ENCODE results near the gene ZBTB25. TPM values are rescaled to one million over a fixed set of nuclear protein-coding genes. Genes with fewer than 3 reads are reported as not detected.

ZBTB25 gene
- total and polyA plus RNA-seq, 4 donors = 13.3 to 18.2 (median 16.3) TPM

DNA sequence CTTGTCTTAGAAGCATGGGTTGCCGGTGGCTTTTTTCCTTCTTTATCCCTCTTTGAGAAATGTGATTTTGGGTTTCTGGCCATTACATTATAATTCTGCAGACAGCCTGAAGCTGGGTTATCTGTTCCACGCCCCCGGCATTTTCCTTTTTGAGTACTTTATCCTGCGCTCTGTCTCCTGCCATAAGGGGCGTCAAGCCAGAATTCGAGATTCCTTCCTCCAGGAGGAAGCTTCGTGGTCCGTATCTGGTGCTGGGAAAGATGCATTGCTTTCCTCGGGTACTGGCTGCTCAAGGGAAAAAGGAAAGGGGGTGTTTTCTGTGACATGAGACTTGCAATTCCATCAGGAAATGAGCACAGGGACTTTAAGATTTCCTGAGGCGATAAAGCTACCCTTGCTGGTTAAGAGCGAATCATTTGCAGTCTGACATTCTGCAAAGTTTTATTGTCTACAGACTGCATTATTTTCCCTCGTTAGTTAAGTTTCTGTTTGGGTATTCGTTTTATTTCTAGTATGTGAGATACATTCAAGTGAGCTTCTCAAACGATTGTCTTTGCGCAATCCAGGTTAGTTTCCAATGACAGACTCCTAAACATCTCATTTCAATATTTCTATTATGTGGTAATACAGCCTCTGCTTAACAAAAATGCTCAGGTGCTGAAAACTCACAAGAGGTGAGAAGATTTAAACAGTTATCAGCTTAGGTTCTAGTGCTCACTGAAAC is 37.6 kb downstream of the ZBTB25 start:
- 1% methylated on average over 7 of the region's 15 CpGs for WGBS (ENCODE audit: insufficient coverage)
- Histone ChIP-seq H3K36me3 (ENCODE audit: control insufficient read depth, insufficient read depth, low read length) (no peaks in the 10 kb centered on the region), H3K4me1 (ENCODE audit: control insufficient read depth, insufficient read depth, low read length) (no peaks in the 10 kb centered on the region), H3K27me3 (ENCODE audit: control insufficient read depth, insufficient read depth, low read length) (no peaks in the 10 kb centered on the region), H3K9me3 (ENCODE audit: control insufficient read depth, insufficient read depth, low read length) (no peaks in the 10 kb centered on the region), H3K27ac (ENCODE audit: low read depth, low read length) (peak overlapping the region; percentile 22), H3K4me3 (ENCODE audit: low read depth, low read length) (peak overlapping the region; percentile 68)
- DNase-seq (ENCODE audit: low read depth in 4 of 6, low spot score in 6 of 6) = peak in 5 of 6 donors; percentile 32 to 85 (median 41)

DNA sequence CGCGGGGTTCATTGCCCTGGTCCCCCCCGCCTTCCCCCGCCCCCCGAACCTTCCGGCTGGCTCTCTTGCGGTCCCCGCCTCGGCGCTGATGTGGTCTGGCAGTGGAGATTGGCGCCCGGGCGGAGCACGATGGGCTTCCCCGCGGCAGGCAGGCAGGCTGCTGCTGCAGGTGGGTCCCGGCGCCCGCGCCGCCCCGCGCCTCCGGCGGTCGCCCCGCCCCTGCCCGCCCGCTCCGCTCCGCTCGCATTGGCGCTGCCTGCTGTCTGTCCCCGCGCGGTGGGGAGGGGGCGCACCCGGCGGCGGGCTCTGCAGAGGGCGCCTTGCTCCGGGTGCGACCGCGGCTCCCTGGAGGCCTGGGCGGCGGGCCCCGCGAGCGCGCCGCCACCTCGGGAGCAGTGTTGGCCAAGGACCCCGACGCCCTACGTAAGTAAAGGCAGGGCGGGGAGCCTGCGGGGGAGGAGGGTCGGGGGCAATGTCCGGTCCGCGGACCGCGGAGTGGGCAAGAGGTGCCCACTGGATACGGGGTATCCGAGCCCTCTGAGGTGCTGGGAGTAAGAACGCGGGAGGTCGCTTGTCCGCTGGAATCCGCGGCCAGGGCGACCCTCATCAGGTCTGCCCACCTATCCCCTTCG is 38.3 kb downstream of the ZBTB25 start, which contains the start of gene AKAP5:
Gene AKAP5, plus strand, starts transcription at position 309 of the 632 bp plus-strand sequence. CDS start 2,896 bp downstream, outside the sequence.
- DNase-seq (ENCODE audit: low read depth in 4 of 6, low spot score in 6 of 6) = peak in 5 of 6 donors; percentile 44 to 93 (median 64)
- 0% methylated on average over 67 of the region's 74 CpGs for WGBS (ENCODE audit: insufficient coverage)
- Histone ChIP-seq H3K36me3 (ENCODE audit: control insufficient read depth, insufficient read depth, low read length) (no peaks in the 10 kb centered on the region), H3K9me3 (ENCODE audit: control insufficient read depth, insufficient read depth, low read length) (no peaks in the 10 kb centered on the region), H3K27ac (ENCODE audit: low read depth, low read length) (peak within 1 kb of the TSS; percentile 22), H3K4me1 (ENCODE audit: control insufficient read depth, insufficient read depth, low read length) (no peaks in the 10 kb centered on the region), H3K4me3 (ENCODE audit: low read depth, low read length) (peak within 1 kb of the TSS; percentile 68), H3K27me3 (ENCODE audit: control insufficient read depth, insufficient read depth, low read length) (no peaks in the 10 kb centered on the region)

DNA sequence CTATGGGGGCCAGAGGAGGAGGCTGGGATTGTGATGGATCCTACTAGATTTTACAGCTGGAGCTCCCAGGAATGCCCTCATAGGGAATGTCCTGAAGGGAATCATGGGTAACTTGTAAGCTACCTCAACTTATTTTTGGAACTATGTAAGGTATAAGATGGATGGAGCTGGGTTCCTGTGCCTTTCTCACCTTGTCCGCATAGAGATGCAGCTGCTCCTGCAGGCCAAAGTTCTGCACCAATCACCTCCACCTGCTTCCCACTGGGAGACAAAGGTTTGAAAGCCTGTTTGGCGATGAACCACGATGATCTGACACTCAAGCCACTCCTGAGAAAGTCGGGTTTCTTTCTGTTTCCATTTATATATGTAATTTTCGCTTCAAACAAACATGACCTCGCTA is 39.0 kb downstream of the ZBTB25 start:
- 0% methylated on average over 1 of the region's 6 CpGs for WGBS (ENCODE audit: insufficient coverage)
- peak in 1 of 6 donors; percentile 47 for DNase-seq (ENCODE audit: low read depth in 4 of 6, low spot score in 6 of 6)
- Histone ChIP-seq H3K27ac (ENCODE audit: low read depth, low read length) (no peak overlapping the region), H3K4me3 (ENCODE audit: low read depth, low read length) (peak overlapping the region; percentile 55), H3K36me3 (ENCODE audit: control insufficient read depth, insufficient read depth, low read length) (no peaks in the 10 kb centered on the region), H3K4me1 (ENCODE audit: control insufficient read depth, insufficient read depth, low read length) (no peaks in the 10 kb centered on the region), H3K9me3 (ENCODE audit: control insufficient read depth, insufficient read depth, low read length) (no peaks in the 10 kb centered on the region), H3K27me3 (ENCODE audit: control insufficient read depth, insufficient read depth, low read length) (no peaks in the 10 kb centered on the region)

DNA sequence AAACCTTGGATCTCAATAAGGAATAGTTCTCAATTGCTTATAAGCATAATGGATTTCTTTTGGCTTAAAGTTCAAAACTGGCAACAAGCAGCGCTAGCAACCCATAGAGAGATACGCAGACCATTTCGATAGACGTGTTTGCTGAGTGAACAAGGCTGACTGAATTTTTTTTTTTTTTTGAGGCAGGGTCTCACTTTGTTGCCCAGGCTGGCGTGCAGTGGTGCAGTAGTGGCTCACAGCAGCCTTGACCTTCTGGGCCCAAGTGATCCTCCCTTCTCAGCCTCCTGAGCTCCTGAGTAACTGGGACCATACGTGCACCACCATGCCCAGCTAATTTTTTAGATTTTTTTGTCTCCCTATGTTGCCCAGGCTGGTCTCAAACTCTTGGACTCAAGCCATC is 39.8 kb downstream of the ZBTB25 start:
- H3K36me3 ChIP-seq (ENCODE audit: control insufficient read depth, insufficient read depth, low read length) = no peaks in the 10 kb centered on the region
- H3K4me3 ChIP-seq (ENCODE audit: low read depth, low read length) = no peak overlapping the region
- WGBS (ENCODE audit: insufficient coverage) = 99% methylated on average over 6 of the region's 6 CpGs
- no peaks in the 10 kb centered on the region for H3K9me3 ChIP-seq (ENCODE audit: control insufficient read depth, insufficient read depth, low read length)
- DNase-seq (ENCODE audit: low read depth in 4 of 6, low spot score in 6 of 6) = no peak
- no peaks in the 10 kb centered on the region for H3K27me3 ChIP-seq (ENCODE audit: control insufficient read depth, insufficient read depth, low read length)
- H3K27ac ChIP-seq (ENCODE audit: low read depth, low read length) = no peak overlapping the region
- no peaks in the 10 kb centered on the region for H3K4me1 ChIP-seq (ENCODE audit: control insufficient read depth, insufficient read depth, low read length)

DNA sequence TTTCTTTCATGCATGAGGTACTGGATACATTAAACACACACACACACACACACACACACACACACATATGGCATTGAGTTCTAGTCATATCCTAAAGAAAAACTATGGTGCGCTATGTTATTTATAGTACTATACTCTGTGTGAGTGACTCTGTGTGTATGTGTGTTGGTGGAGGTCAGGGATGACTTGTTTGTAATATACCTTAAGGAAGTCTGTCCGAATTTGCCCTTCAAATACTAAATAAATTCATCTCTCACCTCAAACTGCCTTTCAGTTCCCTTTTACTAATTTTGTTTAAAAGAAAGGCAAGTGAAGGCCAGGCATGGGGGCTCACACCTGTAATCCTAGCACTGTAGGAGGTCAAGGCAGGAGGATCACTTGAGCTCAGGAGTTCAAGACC is 40.4 kb downstream of the ZBTB25 start:
- Histone ChIP-seq H3K4me3 (ENCODE audit: low read depth, low read length) (no peak overlapping the region), H3K27ac (ENCODE audit: low read depth, low read length) (no peak overlapping the region), H3K4me1 (ENCODE audit: control insufficient read depth, insufficient read depth, low read length) (no peaks in the 10 kb centered on the region), H3K27me3 (ENCODE audit: control insufficient read depth, insufficient read depth, low read length) (no peaks in the 10 kb centered on the region), H3K36me3 (ENCODE audit: control insufficient read depth, insufficient read depth, low read length) (no peaks in the 10 kb centered on the region), H3K9me3 (ENCODE audit: control insufficient read depth, insufficient read depth, low read length) (no peaks in the 10 kb centered on the region)
- no CpG with 5 or more reads among the region's 2 CpGs for WGBS (ENCODE audit: insufficient coverage)
- no peak for DNase-seq (ENCODE audit: low read depth in 4 of 6, low spot score in 6 of 6)

DNA sequence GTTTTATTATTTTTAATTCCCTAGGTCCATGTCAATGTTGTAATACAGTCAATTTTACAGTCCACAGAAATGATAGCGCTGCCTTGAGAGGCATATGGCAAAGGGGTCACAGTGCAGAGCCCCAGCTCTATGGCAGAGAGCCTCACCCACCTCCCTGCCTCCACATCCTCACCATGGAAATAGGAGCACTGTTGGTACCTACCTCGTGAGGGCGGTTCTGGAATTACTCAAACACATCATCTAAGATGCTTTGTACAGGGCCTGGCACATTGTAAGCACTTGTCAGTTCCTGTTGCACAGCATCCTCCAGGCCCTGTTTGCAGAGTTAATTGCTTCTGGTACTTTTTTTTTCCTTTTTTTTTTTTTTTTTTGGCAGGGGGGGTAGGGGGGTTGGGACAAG is 42.4 kb downstream of the ZBTB25 start:
- Histone ChIP-seq H3K27ac (ENCODE audit: low read depth, low read length) (no peak overlapping the region), H3K9me3 (ENCODE audit: control insufficient read depth, insufficient read depth, low read length) (no peaks in the 10 kb centered on the region), H3K36me3 (ENCODE audit: control insufficient read depth, insufficient read depth, low read length) (no peaks in the 10 kb centered on the region), H3K4me3 (ENCODE audit: low read depth, low read length) (no peak overlapping the region), H3K4me1 (ENCODE audit: control insufficient read depth, insufficient read depth, low read length) (no peaks in the 10 kb centered on the region), H3K27me3 (ENCODE audit: control insufficient read depth, insufficient read depth, low read length) (no peaks in the 10 kb centered on the region)
- 97% methylated on average over 3 of the region's 3 CpGs for WGBS (ENCODE audit: insufficient coverage)
- no peak for DNase-seq (ENCODE audit: low read depth in 4 of 6, low spot score in 6 of 6)

DNA sequence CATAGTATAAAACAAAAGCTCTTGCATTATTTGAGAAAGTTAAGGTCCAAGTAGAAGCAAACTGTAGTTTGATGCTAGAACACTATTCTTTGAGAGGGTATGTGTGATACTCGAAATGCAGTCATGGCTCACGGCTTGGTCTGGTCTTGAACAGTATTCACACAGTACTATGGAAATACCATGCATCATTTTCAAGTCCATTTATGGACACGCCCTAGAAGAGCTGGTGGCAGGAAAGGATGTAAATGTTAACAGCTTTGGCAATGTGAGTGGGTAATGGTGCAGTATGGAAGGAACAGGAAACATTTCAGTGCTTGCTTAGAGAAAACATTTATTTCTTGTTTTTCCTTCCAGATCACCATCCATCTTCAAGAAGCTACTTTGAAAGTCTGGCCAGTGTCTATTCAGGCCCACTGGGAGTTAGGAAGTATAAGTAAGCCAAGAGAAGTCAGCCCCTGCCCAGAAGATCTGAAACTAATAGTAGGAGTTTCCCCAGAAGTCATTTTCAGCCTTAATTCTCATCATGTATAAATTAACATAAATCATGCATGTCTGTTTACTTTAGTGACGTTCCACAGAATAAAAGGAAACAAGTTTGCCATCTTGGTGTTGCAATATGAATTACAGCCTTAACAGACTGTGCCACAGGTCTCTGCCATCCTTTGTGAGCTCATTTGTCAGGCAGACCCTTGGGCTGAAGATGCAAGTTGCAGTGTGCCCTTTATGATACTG is 44.1 kb downstream of the ZBTB25 start:
- Histone ChIP-seq H3K36me3 (ENCODE audit: control insufficient read depth, insufficient read depth, low read length) (peaks cover 3% of the 10 kb centered on the region), H3K4me1 (ENCODE audit: control insufficient read depth, insufficient read depth, low read length) (no peaks in the 10 kb centered on the region), H3K27ac (ENCODE audit: low read depth, low read length) (no peak overlapping the region), H3K27me3 (ENCODE audit: control insufficient read depth, insufficient read depth, low read length) (no peaks in the 10 kb centered on the region), H3K9me3 (ENCODE audit: control insufficient read depth, insufficient read depth, low read length) (no peaks in the 10 kb centered on the region), H3K4me3 (ENCODE audit: low read depth, low read length) (no peak overlapping the region)
- no peak for DNase-seq (ENCODE audit: low read depth in 4 of 6, low spot score in 6 of 6)
- WGBS (ENCODE audit: insufficient coverage) = 43% methylated on average over 1 of the region's 4 CpGs

DNA sequence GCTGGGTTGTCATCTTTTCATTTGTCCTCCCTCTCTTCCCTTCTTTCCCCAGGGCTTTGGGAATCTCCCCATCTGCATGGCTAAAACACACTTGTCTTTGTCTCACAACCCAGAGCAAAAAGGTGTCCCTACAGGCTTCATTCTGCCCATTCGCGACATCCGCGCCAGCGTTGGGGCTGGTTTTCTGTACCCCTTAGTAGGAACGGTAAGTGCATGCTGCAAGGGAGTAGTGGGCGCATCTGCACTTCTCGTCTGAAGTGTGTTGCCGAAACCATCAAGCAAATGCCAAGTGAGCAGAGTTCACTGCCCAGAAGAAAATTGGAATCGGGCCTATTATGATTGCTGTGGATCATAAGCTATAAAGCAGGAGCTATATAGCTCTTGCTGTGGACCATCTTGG is 49.0 kb downstream of the ZBTB25 start:
- Histone ChIP-seq H3K27ac (ENCODE audit: low read depth, low read length) (no peak overlapping the region), H3K36me3 (ENCODE audit: control insufficient read depth, insufficient read depth, low read length) (peaks cover 15% of the 10 kb centered on the region), H3K27me3 (ENCODE audit: control insufficient read depth, insufficient read depth, low read length) (no peaks in the 10 kb centered on the region), H3K4me1 (ENCODE audit: control insufficient read depth, insufficient read depth, low read length) (no peaks in the 10 kb centered on the region), H3K4me3 (ENCODE audit: low read depth, low read length) (no peak overlapping the region), H3K9me3 (ENCODE audit: control insufficient read depth, insufficient read depth, low read length) (no peaks in the 10 kb centered on the region)
- WGBS (ENCODE audit: insufficient coverage) = 90% methylated on average over 10 of the region's 10 CpGs
- peak in 1 of 6 donors; percentile 15 for DNase-seq (ENCODE audit: low read depth in 4 of 6, low spot score in 6 of 6)

DNA sequence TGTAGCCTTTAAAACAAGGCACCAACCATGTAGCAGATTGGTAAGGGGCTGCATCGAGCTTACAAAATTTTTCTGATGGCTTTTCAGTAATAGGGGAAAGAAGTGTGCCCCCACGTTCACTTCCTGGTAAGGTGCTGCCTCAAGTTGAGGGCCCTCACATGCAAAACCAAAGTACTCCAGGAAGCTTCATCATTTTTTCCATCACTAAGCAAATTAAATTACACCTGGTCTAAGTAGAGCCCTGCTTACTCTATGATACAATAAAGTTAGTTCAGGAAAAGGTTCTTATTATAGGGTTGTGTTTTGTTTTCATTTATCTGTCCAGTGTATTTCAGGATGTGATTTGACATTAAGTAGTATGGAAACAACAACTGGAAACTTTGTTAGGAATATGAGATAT is 53.4 kb downstream of the ZBTB25 start:
- peaks cover 31% of the 10 kb centered on the region for H3K36me3 ChIP-seq (ENCODE audit: control insufficient read depth, insufficient read depth, low read length)
- no peaks in the 10 kb centered on the region for H3K9me3 ChIP-seq (ENCODE audit: control insufficient read depth, insufficient read depth, low read length)
- no peak overlapping the region for H3K4me3 ChIP-seq (ENCODE audit: low read depth, low read length)
- no peak for DNase-seq (ENCODE audit: low read depth in 4 of 6, low spot score in 6 of 6)
- H3K27me3 ChIP-seq (ENCODE audit: control insufficient read depth, insufficient read depth, low read length) = no peaks in the 10 kb centered on the region
- no peak overlapping the region for H3K27ac ChIP-seq (ENCODE audit: low read depth, low read length)
- WGBS (ENCODE audit: insufficient coverage) = no CpG with 5 or more reads among the region's 2 CpGs
- no peaks in the 10 kb centered on the region for H3K4me1 ChIP-seq (ENCODE audit: control insufficient read depth, insufficient read depth, low read length)

Measured in spinal cord (tissue), 10 donors.